NCI-H510A (cell line): ENCODE data around the gene DEFB132.

ENCODE experiments used
- DNase-seq: peaks from one replicate; lab custom pipeline; 2025; lab: John Stamatoyannopoulos, UW

Gene DEFB132

GRCh38 chr20:263701-264100, 6.2 kb downstream of the DEFB132 start:
- DNase-seq, result no peak

GRCh38 chr20:266596-267562, 9.4 kb downstream of the DEFB132 start:
- peak; percentile 86 for DNase-seq

- DNase-seq, result no peak
Observed at GRCh38 chr20:270517-270916, 13.0 kb downstream of the DEFB132 start.

- no peak for DNase-seq
Observed at GRCh38 chr20:271069-271468, 13.5 kb downstream of the DEFB132 start.

GRCh38 chr20:271528-271927, 14.0 kb downstream of the DEFB132 start:
- DNase-seq, result no peak

GRCh38 chr20:272718-273117, 15.2 kb downstream of the DEFB132 start:
- DNase-seq, result no peak

GRCh38 chr20:273884-274283, 16.4 kb downstream of the DEFB132 start:
- no peak for DNase-seq

- no peak for DNase-seq
Observed at GRCh38 chr20:275791-276190, 18.3 kb downstream of the DEFB132 start.

- no peak for DNase-seq
Observed at GRCh38 chr20:276620-277495, 19.3 kb downstream of the DEFB132 start.

GRCh38 chr20:277496-277781, 19.9 kb downstream of the DEFB132 start:
- no peak for DNase-seq

- no peak for DNase-seq
Observed at GRCh38 chr20:278181-278580, 20.7 kb downstream of the DEFB132 start.

- no peak for DNase-seq
Observed at GRCh38 chr20:278607-279571, 21.4 kb downstream of the DEFB132 start.

GRCh38 chr20:284172-284571, 26.6 kb downstream of the DEFB132 start:
- no peak for DNase-seq

GRCh38 chr20:286508-286907, 29.0 kb downstream of the DEFB132 start:
- no peak for DNase-seq

- no peak for DNase-seq
Observed at GRCh38 chr20:288956-289692, 31.6 kb downstream of the DEFB132 start.

- no peak for DNase-seq
Observed at GRCh38 chr20:289693-290083, 32.2 kb downstream of the DEFB132 start.

- DNase-seq, result peak; percentile 82
Observed at GRCh38 chr20:290084-290831, 32.7 kb downstream of the DEFB132 start, which contains the start of gene C20orf96. Gene C20orf96 (minus strand): TSS chr20:290750. CDS start chr20:290610, 140 bp downstream.

GRCh38 chr20:294602-295001, 37.1 kb downstream of the DEFB132 start:
- no peak for DNase-seq

GRCh38 chr20:295804-296203, 38.3 kb downstream of the DEFB132 start:
- no peak for DNase-seq
